ENCODE data around the gene NEK9. TPM values are rescaled to one million over a fixed set of nuclear protein-coding genes. Genes with fewer than 3 reads are reported as not detected.

The NEK9 gene
- total RNA-seq, 2 donors from 2014 or later = 61.7 to 63.6 TPM

DNA sequence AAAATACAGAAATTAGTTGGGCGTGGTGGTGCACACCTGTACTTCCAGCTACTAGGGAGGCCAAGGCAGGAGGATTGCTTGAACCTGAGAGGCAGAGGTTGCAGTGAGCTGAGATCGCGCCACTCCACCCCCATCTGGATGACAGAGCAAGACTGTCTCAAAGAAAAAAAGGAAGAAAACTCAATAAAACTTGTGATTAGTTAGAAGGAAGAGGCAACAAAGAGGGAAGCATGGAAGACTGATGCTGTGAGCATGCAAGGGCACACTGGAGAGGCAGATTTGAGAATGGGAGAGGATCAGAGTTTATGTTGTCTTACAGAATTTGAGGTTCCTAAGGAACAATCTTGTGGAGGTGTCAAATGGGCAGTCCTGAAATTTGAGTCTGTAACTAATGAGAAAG lies 60.2 kb downstream of the NEK9 start:
- Mint-ChIP-seq H3K36me3 (ENCODE audit: low read depth) (peaks cover 2% of the 10 kb centered on the region), H3K4me3 (no peak overlapping the region), H3K4me1 (peaks cover 16% of the 10 kb centered on the region), H3K27me3 (no peaks in the 10 kb centered on the region), H3K27ac (no peak overlapping the region)
- DNase-seq (no peak), ATAC-seq (no peak)
- no peaks in the 10 kb centered on the region for H3K9me3 ChIP-seq (ENCODE audit: control insufficient read depth, low read length, poor library complexity, severe bottlenecking)

DNA sequence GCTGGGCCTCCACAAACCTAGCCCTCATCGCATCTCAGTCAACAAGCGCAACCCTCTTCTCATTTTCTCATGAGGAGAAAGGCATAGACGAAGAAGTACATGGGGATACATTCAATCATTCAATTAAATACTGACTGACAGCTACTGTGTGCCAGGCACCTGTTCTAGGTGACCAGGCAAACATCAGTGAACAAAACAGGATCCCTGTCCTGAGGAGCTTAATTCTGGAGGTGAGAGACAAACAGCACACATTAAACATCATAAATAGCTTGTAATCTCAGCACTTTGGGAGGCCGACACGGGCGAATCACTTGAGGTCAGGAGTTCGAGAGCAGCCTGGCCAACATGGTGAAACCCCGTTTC lies 62.7 kb downstream of the NEK9 start:
- Mint-ChIP-seq H3K27me3 (no peaks in the 10 kb centered on the region), H3K27ac (peak overlapping the region; percentile 99), H3K4me3 (peak overlapping the region; percentile 100), H3K36me3 (ENCODE audit: low read depth) (peaks cover 5% of the 10 kb centered on the region), H3K4me1 (peaks cover 18% of the 10 kb centered on the region)
- DNase-seq (no peak), ATAC-seq (peak; percentile 30)
- H3K9me3 ChIP-seq (ENCODE audit: control insufficient read depth, low read length, poor library complexity, severe bottlenecking) = no peaks in the 10 kb centered on the region

DNA sequence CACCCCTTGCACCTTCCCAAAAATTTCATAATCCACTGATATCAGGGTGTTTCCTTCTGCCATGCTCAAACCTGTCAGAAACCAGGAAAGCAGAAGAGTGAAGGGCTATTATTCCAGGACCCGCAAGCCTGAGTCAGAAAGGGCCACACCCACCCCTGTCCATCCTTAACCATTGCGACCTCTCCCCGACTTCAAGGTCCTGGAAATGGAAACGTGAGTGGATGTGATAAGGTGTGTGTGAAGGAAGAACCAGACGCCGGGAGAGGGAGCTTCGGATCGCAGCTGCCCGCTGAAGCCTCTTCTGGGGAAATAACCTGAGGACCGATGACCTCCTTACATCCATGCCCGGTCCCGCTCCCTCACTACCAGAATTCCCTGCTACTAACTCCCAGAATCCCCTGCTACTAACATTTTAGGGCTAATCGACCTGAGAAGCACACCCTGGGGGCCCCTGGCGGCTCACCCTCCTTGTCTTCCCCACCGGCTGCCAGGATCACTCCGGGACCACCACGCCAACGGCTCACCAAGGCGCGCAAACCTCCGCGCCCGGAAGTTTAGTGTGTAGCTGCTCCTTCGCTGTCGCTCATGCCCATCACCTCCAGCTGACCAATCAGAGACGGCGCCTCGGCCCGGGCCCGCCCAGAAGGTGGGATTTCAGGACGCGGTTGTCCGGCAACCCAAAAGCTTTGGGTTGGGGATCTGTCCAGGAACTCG lies 63.2 kb downstream of the NEK9 start, which contains the start of gene ACYP1:
ACYP1 (minus strand) TSS at position 534 of the 714 bp plus-strand sequence; CDS start at position 63, 471 bp downstream.
- no peaks in the 10 kb centered on the region for H3K27me3 Mint-ChIP-seq

DNA sequence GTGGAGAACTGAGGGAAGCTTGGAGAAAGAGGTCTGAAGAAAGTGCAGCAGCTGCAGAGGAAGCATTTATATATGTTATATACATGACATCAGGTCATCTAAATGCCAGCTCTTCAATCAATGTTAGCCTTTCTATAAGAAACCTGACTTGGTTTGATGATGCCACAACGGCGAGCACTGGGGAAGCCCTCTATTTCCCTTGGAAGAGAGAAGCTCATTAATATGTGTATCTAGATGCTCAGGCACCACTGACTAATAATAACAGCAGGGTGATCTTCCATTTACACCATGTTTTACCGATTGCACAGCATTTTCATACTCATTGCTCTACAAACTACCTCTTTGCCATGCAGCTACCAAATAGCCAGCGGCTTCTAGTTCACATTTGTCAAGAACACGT lies 63.8 kb downstream of the NEK9 start:
- peak; percentile 12 for ATAC-seq

More for the DNA sequence above, 63.2 kb downstream of the NEK9 start, which contains the start of gene ACYP1:
- ATAC-seq (peak; percentile 99), DNase-seq (peak; percentile 78 to 83 (median 83))
- H3K9me3 ChIP-seq (ENCODE audit: control insufficient read depth, low read length, poor library complexity, severe bottlenecking) = no peaks in the 10 kb centered on the region
- Mint-ChIP-seq H3K27ac (peak within 1 kb of the TSS; percentile 99), H3K4me1 (peaks cover 18% of the 10 kb centered on the region), H3K36me3 (ENCODE audit: low read depth) (peaks cover 5% of the 10 kb centered on the region), H3K4me3 (peak within 1 kb of the TSS; percentile 100)

DNA sequence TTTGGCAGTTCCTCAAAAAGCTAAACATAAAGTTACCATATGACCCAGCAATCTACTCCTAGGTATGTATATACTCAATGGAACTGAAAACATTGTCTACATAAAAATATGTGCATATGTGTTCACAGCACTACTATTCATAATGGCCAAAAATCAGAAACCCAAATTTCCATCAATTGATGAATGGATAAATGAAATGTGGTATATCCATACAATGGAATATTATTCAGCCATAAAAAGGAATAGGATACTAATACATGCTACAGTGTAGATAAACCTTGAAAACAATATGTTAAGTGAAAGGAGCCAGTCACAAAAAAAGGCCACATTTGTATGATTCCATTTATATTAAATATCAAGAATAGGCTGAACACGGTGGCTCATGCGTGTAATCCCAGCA lies 66.4 kb downstream of the NEK9 start:
- H3K9me3 ChIP-seq (ENCODE audit: control insufficient read depth, low read length, poor library complexity, severe bottlenecking) = no peaks in the 10 kb centered on the region
- peak overlapping the region; percentile 77 for H3K27ac Mint-ChIP-seq
- H3K27me3 Mint-ChIP-seq = no peaks in the 10 kb centered on the region
- peaks cover 7% of the 10 kb centered on the region for H3K36me3 Mint-ChIP-seq (ENCODE audit: low read depth)
- DNase-seq (no peak), ATAC-seq (no peak)
- H3K4me3 Mint-ChIP-seq = no peak overlapping the region
- H3K4me1 Mint-ChIP-seq = peaks cover 26% of the 10 kb centered on the region

More for the DNA sequence above, 63.8 kb downstream of the NEK9 start:
- peaks cover 18% of the 10 kb centered on the region for H3K4me1 Mint-ChIP-seq
- peak overlapping the region; percentile 100 for H3K4me3 Mint-ChIP-seq
- peak overlapping the region; percentile 99 for H3K27ac Mint-ChIP-seq
- H3K27me3 Mint-ChIP-seq = no peaks in the 10 kb centered on the region
- no peak for DNase-seq
- H3K9me3 ChIP-seq (ENCODE audit: control insufficient read depth, low read length, poor library complexity, severe bottlenecking) = no peaks in the 10 kb centered on the region
- H3K36me3 Mint-ChIP-seq (ENCODE audit: low read depth) = peaks cover 5% of the 10 kb centered on the region

DNA sequence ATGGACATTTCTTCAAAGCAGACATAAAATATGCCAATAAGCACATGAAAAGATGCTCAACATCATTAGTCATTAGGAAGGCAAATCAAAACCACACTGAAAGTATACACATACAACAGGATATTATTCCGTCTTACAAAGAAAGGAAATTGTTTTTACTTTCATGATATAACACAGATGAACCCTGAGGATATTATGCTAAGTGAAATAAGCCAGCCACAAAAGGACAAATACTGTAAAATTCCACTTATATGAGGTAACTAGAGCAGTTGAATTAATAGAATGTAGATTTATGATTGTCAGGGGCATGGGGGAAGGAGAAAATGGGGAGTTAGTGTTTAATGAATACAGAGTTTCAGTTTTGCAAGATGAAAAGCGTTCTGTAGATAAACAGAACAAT lies 67.2 kb downstream of the NEK9 start:
- H3K9me3 ChIP-seq (ENCODE audit: control insufficient read depth, low read length, poor library complexity, severe bottlenecking) = no peaks in the 10 kb centered on the region
- H3K4me3 Mint-ChIP-seq = no peak overlapping the region
- ATAC-seq (no peak), DNase-seq (no peak)
- H3K27me3 Mint-ChIP-seq = no peaks in the 10 kb centered on the region
- H3K27ac Mint-ChIP-seq = no peak overlapping the region
- H3K36me3 Mint-ChIP-seq (ENCODE audit: low read depth) = peaks cover 7% of the 10 kb centered on the region
- peaks cover 27% of the 10 kb centered on the region for H3K4me1 Mint-ChIP-seq

DNA sequence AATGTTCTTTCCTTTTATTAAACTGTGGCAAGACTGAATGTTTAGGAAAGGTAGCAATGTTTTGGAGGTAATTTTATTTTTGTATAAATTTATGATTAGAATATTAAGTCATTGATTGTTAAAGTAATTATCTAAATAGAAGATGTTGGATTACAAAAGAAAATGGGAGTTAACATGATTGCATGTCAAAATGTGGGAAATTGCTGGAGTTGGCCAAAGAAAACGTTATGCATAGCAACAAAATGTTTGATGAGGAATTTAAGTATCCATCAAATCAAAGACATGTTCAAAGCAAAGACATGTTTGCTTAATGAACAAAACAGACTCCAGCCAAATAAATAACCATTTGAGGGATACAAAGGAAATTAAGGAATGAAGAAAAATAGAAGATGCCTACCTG lies 72.4 kb downstream of the NEK9 start:
- no peak for DNase-seq
- no peaks in the 10 kb centered on the region for H3K9me3 ChIP-seq (ENCODE audit: control insufficient read depth, low read length, poor library complexity, severe bottlenecking)
- Mint-ChIP-seq H3K36me3 (ENCODE audit: low read depth) (peaks cover 2% of the 10 kb centered on the region), H3K27me3 (no peaks in the 10 kb centered on the region), H3K4me1 (peaks cover 25% of the 10 kb centered on the region), H3K27ac (no peak overlapping the region), H3K4me3 (no peak overlapping the region)
- ATAC-seq = no peak

DNA sequence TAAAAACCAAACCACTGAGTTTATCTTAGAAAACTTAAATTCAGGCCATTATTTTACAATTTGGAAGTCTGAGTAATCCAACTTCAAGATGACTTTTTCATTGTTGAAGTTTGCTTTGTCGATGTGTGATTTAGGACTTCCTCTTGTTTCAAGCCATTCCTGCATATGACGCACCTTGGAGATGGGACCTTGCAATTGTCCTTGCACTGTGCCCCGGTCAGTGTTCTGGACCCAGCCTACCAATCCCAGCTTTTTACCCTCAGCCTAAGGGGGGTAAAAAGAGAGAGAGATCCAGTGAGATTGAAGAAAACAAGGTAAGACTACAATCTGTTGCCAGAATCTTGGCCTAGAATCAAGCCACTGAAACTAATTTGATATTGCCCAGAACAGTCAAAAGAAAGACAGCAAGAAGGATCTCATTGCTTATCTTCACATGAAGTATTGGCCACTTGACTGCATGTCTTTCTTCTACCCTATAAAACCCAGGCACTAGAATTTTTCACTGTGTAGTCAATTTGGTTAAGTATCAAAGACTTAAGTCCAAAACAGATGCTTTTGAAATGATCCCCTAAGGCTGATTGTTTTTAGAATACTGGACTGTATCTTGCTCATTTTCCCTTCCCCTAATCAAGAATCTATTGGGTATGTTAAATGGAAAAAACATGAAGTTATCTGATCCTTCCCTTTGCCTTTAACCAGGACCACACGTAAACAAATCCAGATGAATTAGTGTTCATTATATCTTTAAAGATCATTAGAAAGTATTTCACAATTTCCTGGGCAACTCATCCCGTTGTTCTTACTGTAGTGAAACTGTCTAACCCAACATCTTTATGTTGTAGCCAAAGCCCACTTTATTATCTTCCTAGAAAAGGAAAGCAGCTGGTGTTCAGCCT lies 73.2 kb downstream of the NEK9 start:
- no peak for ATAC-seq
- no peak overlapping the region for H3K4me3 Mint-ChIP-seq
- peaks cover 2% of the 10 kb centered on the region for H3K36me3 Mint-ChIP-seq (ENCODE audit: low read depth)
- H3K27ac Mint-ChIP-seq = peak overlapping the region; percentile 96
- peaks cover 25% of the 10 kb centered on the region for H3K4me1 Mint-ChIP-seq
- H3K9me3 ChIP-seq (ENCODE audit: control insufficient read depth, low read length, poor library complexity, severe bottlenecking) = no peaks in the 10 kb centered on the region
- H3K27me3 Mint-ChIP-seq = no peaks in the 10 kb centered on the region
- no peak for DNase-seq

DNA sequence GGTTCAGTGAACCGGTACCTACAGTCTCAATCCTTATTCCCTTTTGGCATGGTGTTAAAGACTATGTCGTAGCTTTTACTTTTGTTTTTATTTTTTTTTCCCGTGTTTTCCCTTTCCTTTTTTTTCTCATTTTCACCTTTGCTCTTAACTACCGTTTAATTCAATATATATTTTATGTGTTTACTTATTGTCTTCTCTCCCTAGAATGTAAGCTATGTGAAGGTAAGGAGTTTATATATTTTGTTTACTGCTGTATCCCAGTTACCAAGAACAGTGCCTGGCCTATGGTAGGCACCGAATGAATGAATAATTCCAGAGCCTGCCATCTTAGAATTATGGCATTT lies 75.3 kb downstream of the NEK9 start:
- no peaks in the 10 kb centered on the region for H3K27me3 Mint-ChIP-seq
- peaks cover 30% of the 10 kb centered on the region for H3K4me1 Mint-ChIP-seq
- H3K9me3 ChIP-seq (ENCODE audit: control insufficient read depth, low read length, poor library complexity, severe bottlenecking) = no peaks in the 10 kb centered on the region
- H3K27ac Mint-ChIP-seq = peak overlapping the region; percentile 96
- DNase-seq (no peak), ATAC-seq (no peak)
- H3K36me3 Mint-ChIP-seq (ENCODE audit: low read depth) = peaks cover 2% of the 10 kb centered on the region
- H3K4me3 Mint-ChIP-seq = peak overlapping the region; percentile 95

DNA sequence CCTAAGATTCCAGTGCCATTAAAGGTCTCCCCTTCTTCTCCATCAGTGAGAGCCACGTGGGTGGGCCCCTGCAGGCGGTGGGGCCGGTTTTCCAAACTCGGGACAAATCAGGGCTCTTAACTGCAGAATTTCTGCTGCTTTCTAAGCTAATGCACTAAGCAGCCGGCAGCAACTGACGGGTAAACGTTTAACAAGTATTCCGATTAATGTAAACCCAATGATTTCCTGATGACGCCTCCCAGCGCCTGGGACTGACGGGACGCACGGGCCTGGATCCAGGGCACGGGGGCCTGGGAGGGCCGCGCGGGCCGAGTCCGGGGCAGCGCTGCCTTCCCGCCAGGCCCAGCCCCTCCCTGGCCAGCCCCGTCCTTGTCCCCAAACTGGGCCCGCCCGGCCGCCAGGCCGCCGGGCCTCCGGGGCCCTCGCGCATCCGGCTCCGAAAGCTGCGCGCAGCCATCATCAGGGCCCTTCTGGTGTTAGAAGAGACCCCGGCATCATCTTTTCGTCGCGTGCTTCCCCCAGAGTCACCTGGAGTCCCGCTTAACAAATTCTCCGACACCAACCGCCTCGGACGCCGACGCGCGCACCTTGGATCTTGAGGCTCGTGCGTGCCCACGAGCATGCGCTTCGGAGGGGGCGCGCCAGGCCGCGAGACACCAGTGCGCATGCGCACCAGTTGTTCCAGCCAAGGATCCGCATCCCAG lies 75.8 kb downstream of the NEK9 start, which contains the start of gene MLH3:
MLH3 (minus strand) TSS at position 616 of the 704 bp plus-strand sequence. CDS start 1,812 bp downstream, outside the sequence.
- Mint-ChIP-seq H3K4me1 (peaks cover 32% of the 10 kb centered on the region), H3K36me3 (ENCODE audit: low read depth) (peaks cover 2% of the 10 kb centered on the region), H3K27me3 (no peaks in the 10 kb centered on the region), H3K27ac (peak within 1 kb of the TSS; percentile 96), H3K4me3 (peak within 1 kb of the TSS; percentile 95)
- DNase-seq (peak; percentile 71 to 74 (median 72)), ATAC-seq (peak; percentile 87)
- H3K9me3 ChIP-seq (ENCODE audit: control insufficient read depth, low read length, poor library complexity, severe bottlenecking) = no peaks in the 10 kb centered on the region

DNA sequence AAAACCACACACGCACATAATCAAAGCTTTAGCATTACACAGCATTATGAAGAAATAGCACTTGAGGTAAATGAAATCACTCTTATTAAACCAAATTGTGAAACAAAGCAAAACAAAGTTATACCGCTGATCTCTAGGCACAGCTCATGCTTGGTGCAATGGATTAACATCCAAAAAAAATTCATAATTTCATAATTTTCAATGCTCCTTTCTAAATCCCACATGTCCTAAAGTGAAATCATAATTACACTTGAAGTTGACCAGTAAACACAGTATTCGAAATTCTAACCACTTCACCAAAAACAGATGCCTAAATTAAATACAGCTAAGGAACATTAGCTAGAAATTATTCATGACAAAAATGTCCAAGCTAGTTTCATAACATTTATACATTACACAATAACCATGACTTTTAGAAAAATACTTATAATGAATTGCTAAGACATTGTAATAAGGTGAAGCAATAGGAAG lies 77.1 kb downstream of the NEK9 start:
- H3K4me1 Mint-ChIP-seq = peaks cover 34% of the 10 kb centered on the region
- H3K36me3 Mint-ChIP-seq (ENCODE audit: low read depth) = no peaks in the 10 kb centered on the region
- no peaks in the 10 kb centered on the region for H3K27me3 Mint-ChIP-seq
- H3K27ac Mint-ChIP-seq = no peak overlapping the region
- H3K9me3 ChIP-seq (ENCODE audit: control insufficient read depth, low read length, poor library complexity, severe bottlenecking) = no peaks in the 10 kb centered on the region
- ATAC-seq (no peak), DNase-seq (no peak)
- peak overlapping the region; percentile 95 for H3K4me3 Mint-ChIP-seq

DNA sequence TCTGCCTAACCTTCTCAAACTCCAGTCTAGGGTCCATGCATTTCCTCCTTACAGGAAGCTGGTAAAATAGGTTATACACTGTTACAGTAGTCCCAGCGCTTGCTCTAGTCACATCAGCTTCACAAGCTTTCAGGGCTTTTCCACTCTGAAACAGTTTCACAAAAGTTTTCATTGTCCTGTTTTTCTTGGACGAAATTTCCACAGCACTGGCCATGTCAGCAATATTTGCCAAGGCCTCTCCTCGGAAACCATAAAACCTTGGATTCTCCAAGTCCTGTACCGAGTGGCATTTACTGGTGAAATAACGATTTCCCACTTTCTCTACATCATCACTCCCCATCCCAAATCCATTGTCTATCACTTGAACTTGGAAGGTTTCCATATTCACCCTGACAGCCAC lies 77.7 kb downstream of the NEK9 start:
- ATAC-seq = no peak
- Mint-ChIP-seq H3K4me1 (peaks cover 39% of the 10 kb centered on the region), H3K27ac (no peak overlapping the region)

DNA sequence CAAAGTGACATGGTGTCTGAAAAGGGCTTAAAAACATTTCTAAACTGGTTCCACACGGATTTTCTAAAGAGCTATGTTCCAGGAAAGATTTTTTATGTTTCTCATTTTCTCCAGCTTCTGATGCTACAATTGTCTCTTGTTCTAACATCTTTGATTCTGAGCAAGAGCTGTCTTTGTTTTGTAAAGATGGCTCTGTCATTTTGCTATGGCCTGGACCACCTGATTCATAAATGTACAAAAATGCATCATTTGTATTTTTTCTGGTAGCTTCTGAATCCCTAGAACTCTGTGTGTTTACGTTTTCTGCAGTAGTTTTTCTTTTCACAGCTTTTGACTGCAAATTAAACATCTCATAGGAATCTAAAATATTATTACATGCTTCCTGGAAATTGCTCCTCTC lies 78.7 kb downstream of the NEK9 start:
- ATAC-seq = no peak
- Mint-ChIP-seq H3K36me3 (ENCODE audit: low read depth) (no peaks in the 10 kb centered on the region), H3K4me1 (peaks cover 42% of the 10 kb centered on the region)

More for the DNA sequence above, 77.7 kb downstream of the NEK9 start:
- Mint-ChIP-seq H3K27me3 (no peaks in the 10 kb centered on the region), H3K4me3 (no peak overlapping the region), H3K36me3 (ENCODE audit: low read depth) (no peaks in the 10 kb centered on the region)
- DNase-seq = no peak
- no peaks in the 10 kb centered on the region for H3K9me3 ChIP-seq (ENCODE audit: control insufficient read depth, low read length, poor library complexity, severe bottlenecking)

More for the DNA sequence above, 78.7 kb downstream of the NEK9 start:
- no peaks in the 10 kb centered on the region for H3K27me3 Mint-ChIP-seq
- H3K27ac Mint-ChIP-seq = no peak overlapping the region
- H3K9me3 ChIP-seq (ENCODE audit: control insufficient read depth, low read length, poor library complexity, severe bottlenecking) = no peaks in the 10 kb centered on the region
- no peak for DNase-seq
- H3K4me3 Mint-ChIP-seq = no peak overlapping the region

Data from T-helper 17 cell (primary cell).